HepG2 (cell line): ENCODE results near the gene KIN. TPM values are rescaled to one million over a fixed set of nuclear protein-coding genes. Genes with fewer than 3 reads are reported as not detected.

Source experiments
- DNMT3B ChIP-seq: conservative IDR thresholded peaks from 2 replicates; pipeline ENCODE4 v1.6.1; 2016; ENCODE audit warnings: missing biosample characterization, control low read depth
- ELF3 ChIP-seq: IDR thresholded peaks from 2 replicates; pipeline ENCODE4 v1.6.1; 2016; ENCODE audit warnings: missing genetic modification reagents, missing compliant biosample characterization
- EZH2 ChIP-seq: conservative IDR thresholded peaks from 2 replicates; pipeline ENCODE4 v1.6.1; 2012; ENCODE audit warnings: mild to moderate bottlenecking, low read depth, low read length, moderate library complexity
- HINFP ChIP-seq: sonication (generic); formaldehyde crosslinking; IDR thresholded peaks from 2 replicates; pipeline ENCODE4 v1.4.0; 2020; ENCODE audit warnings: low read depth, mild to moderate bottlenecking, missing genetic modification reagents
- ISL2 ChIP-seq: sonication (generic); formaldehyde crosslinking; IDR thresholded peaks from 2 replicates; pipeline ENCODE4 v1.5.0; 2020; ENCODE audit warnings: missing genetic modification reagents
- KLF16 ChIP-seq, 2 experiments: sonication (generic) in 1 of 2; formaldehyde crosslinking in 1 of 2; IDR thresholded peaks; 2 replicates each; pipeline versions ENCODE4 v1.6.1 to v1.8.0; 2016 to 2023; ENCODE audit warnings: missing genetic modification reagents in 2 of 2, missing compliant biosample characterization in 1 of 2
- KLF9 ChIP-seq: IDR thresholded peaks from 2 replicates; pipeline ENCODE4 v1.6.1; 2016; ENCODE audit warnings: low read depth
- NR3C1 ChIP-seq: sonication (generic); formaldehyde crosslinking; IDR thresholded peaks from 2 replicates; pipeline ENCODE4 v1.4.0; 2020; ENCODE audit warnings: missing genetic modification reagents
- RERE ChIP-seq: IDR thresholded peaks from 2 replicates; pipeline ENCODE4 v1.6.1; 2016; ENCODE audit warnings: low read depth, missing genetic modification reagents, missing compliant biosample characterization
- TAF15 ChIP-seq: fragments of 200-400 bp; formaldehyde crosslinking; IDR thresholded peaks from one replicate; pipeline ENCODE4 v1.6.1; 2018; ENCODE audit warnings: mild to moderate bottlenecking, low read depth, low read length; ENCODE audit not compliant: poor library complexity, severe bottlenecking
- TBX2 ChIP-seq: sonication (generic); formaldehyde crosslinking; IDR thresholded peaks from 2 replicates; pipeline ENCODE4 v1.5.0; 2020; ENCODE audit warnings: missing genetic modification reagents, mild to moderate bottlenecking, borderline replicate concordance
- ZBTB34 ChIP-seq: sonication (generic); formaldehyde crosslinking; IDR thresholded peaks from 2 replicates; pipeline ENCODE4 v1.8.0; 2022; ENCODE audit warnings: mild to moderate bottlenecking, missing genetic modification reagents
- ZBTB49 ChIP-seq: sonication (generic); formaldehyde crosslinking; IDR thresholded peaks from 2 replicates; pipeline ENCODE4 v1.4.0; 2020; ENCODE audit warnings: missing genetic modification reagents, borderline replicate concordance
- ZFP62 ChIP-seq: sonication (generic); formaldehyde crosslinking; IDR thresholded peaks from 2 replicates; pipeline ENCODE4 v1.4.0; 2020; ENCODE audit warnings: missing genetic modification reagents
- ZFP90 ChIP-seq: sonication (generic); formaldehyde crosslinking; IDR thresholded peaks from 2 replicates; pipeline ENCODE4 v1.8.0; 2022; ENCODE audit warnings: missing genetic modification reagents, mild to moderate bottlenecking, inconsistent platforms, borderline replicate concordance
- ZMYM2 ChIP-seq: sonication (generic); formaldehyde crosslinking; IDR thresholded peaks from 2 replicates; pipeline ENCODE4 v1.8.0; 2022; ENCODE audit warnings: mild to moderate bottlenecking, missing genetic modification reagents
- ZNF382 ChIP-seq: sonication (generic); formaldehyde crosslinking; IDR thresholded peaks from 2 replicates; pipeline ENCODE4 v1.5.0; 2020; ENCODE audit warnings: missing genetic modification reagents, mild to moderate bottlenecking, borderline replicate concordance
- ZNF510 ChIP-seq: sonication (generic); formaldehyde crosslinking; IDR thresholded peaks from 2 replicates; pipeline ENCODE4 v1.4.0; 2020; ENCODE audit warnings: low read depth, mild to moderate bottlenecking, missing genetic modification reagents
- ZNF615 ChIP-seq: sonication (generic); formaldehyde crosslinking; IDR thresholded peaks from 2 replicates; pipeline ENCODE4 v1.5.0; 2020; ENCODE audit warnings: mild to moderate bottlenecking, missing genetic modification reagents, borderline replicate concordance
- ZNF749 ChIP-seq: sonication (generic); formaldehyde crosslinking; IDR thresholded peaks from 2 replicates; pipeline ENCODE4 v1.8.0; 2022; ENCODE audit warnings: mild to moderate bottlenecking, missing genetic modification reagents, moderate library complexity, borderline replicate concordance
- polyA plus RNA-seq, 8 experiments: library from polyadenylated mRNA; depleted of rRNA in 3 of 8; stranded (reverse) in 7 of 8; unstranded in 1 of 8; fragments of >200 nt; fragmentation: Illumina TruSeq in 4 of 8; extraction: Trizol in 4 of 8; gene quantifications; 2 replicates each; pipeline versions ENCODE4 v1.2.1 to v1.2.3, GENCODE V29; 2011 to 2016; ENCODE audit warnings: low read depth in 4 of 8, missing spikeins in 1 of 8, mixed read lengths in 1 of 8; ENCODE audit not compliant: insufficient read depth in 1 of 8
- total RNA-seq, 5 experiments: library from RNA; depleted of rRNA; stranded (reverse); fragments of >200 nt; fragmentation: Illumina TruSeq; extraction: Trizol; gene quantifications; 2 replicates each; pipeline ENCODE4 v1.2.3, GENCODE V29; 2016; ENCODE audit warnings: low read depth in 1 of 5

KIN gene
- total and polyA plus RNA-seq, 2 of the 13 experiments (the other 11 are each of a cell fraction or from before 2014, with no cell fraction given) = 4.9 to 23.2 TPM

- TF ChIP-seq ZBTB34 (CRISPR knock-in tag) (no peak), KLF16 (CRISPR knock-in tag; IDR thresholded peaks at IDR 0.05) (peak in 1 of 2 experiments; percentile 30; a peak in 1 of 4 replicates), ZNF510 (CRISPR knock-in tag) (no peak), ZNF382 (CRISPR knock-in tag) (no peak), ZBTB49 (no peak), ZMYM2 (CRISPR knock-in tag) (no peak), ZFP90 (CRISPR knock-in tag) (no peak), RERE (CRISPR knock-in tag) (no peak; the same call in 1 of the 2 replicates), HINFP (CRISPR knock-in tag) (no peak), ZFP62 (CRISPR knock-in tag) (no peak), DNMT3B (CRISPR knock-in tag) (no peak), TAF15 (no peak), ZNF749 (CRISPR knock-in tag) (no peak), EZH2 (no peak), NR3C1 (CRISPR knock-in tag) (no peak), ISL2 (CRISPR knock-in tag) (no peak), ELF3 (no peak), TBX2 (0 out of 2 replicates have a peak, but pooled peaks have one; percentile 25), KLF9 (CRISPR knock-in tag) (no peak), ZNF615 (CRISPR knock-in tag) (no peak)
Observed at GRCh38 chr10:7795605-7796004, 7.8 kb upstream of the KIN start (continued).
